Stimulated activated CD8-positive, alpha-beta memory T cell treated with anti-CD3 and anti-CD28 coated beads, Interleukin-15, amount 100 ng/mL, for 4 hours (primary cell): ENCODE results near the gene DEDD2.

Experiments used
- DNase-seq, 2 donors: peaks; one replicate each; pipeline ENCODE4 v3.0.0-alpha.2; 2020; ENCODE audit warnings: low read depth in 2 of 2

The DEDD2 gene

GRCh38 chr19:42228641-42229040 lies 11.2 kb upstream of the DEDD2 start:
- DNase-seq: no peak

DNA sequence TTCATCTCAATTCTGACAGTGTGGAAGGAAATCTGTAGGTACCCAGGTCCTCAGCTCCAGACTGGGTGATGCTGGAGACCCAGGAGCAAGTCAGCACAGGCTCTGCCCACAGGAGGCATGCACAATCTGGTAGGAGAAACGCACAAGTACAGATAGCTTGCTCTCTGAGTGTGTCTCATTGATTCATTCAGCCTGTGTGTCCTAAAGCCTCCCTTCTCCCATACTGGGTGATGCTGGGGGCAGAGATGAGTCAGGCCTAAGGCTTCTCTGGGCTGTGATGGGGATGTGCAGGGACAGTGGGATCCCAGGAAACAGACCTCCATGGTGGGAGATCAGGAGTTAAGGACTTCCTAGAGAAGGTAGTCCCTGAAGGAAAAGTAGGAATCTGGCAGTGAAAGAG lies 9.4 kb upstream of the DEDD2 start:
- DNase-seq: no peak

GRCh38 chr19:42225718-42226292 lies 8.3 kb upstream of the DEDD2 start:
- no peak for DNase-seq

DNA sequence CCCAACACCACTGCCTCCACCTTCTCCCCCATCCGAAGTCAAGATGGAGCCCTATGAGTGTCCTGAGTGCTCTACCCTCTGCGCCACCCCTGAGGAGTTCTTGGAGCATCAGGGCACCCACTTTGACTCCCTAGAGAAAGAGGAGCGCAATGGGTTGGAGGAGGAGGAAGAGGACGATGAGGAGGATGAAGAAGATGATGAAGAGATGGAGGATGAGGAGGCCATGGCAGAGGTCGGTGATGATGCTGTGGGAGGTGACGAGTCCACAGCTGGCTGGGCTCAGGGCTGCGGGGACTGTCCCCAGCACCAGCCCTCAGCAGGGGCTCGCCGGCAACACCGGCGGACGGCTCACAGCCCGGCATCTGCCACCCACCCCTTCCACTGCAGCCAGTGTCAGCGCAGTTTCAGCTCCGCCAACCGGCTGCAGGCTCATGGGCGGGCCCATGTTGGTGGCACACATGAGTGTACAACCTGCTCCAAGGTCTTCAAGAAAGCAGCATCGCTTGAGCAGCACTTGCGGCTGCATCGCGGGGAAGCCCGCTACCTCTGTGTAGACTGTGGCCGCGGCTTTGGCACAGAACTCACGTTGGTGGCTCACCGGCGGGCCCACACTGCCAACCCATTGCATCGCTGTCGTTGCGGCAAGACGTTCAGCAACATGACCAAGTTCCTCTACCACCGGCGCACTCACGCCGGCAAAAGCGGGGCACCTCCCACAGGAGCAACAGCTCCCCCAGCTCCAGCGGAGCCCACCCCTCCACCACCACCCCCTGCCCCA lies 7.7 kb upstream of the DEDD2 start:
- no peak for DNase-seq

DNA sequence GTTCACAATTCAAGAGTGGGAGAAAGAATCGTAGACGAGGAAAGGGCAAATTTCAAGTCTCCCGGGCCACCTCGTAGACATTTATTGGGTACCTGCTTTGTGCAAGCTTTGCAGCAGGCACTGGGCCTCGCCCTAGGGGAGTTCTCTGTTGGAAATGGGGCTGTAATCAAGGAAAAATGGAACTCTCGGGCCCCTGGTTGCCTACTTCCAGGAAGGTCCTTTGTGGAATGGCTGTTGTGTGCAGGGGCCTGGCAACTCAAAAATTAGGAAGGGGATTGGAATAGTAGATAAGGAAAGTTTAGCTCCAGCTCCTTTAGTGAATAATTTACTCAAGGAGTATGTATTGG lies 3.2 kb upstream of the DEDD2 start:
- DNase-seq: no peak

- DNase-seq: peak; percentile 93 to 94
Observed at GRCh38 chr19:42219812-42220750, 2.6 kb upstream of the DEDD2 start, which contains the start of gene ZNF526. Gene ZNF526, plus strand, starts transcription at chr19:42220312. Its CDS starts 4,092 bp downstream, at chr19:42224404.

DNA sequence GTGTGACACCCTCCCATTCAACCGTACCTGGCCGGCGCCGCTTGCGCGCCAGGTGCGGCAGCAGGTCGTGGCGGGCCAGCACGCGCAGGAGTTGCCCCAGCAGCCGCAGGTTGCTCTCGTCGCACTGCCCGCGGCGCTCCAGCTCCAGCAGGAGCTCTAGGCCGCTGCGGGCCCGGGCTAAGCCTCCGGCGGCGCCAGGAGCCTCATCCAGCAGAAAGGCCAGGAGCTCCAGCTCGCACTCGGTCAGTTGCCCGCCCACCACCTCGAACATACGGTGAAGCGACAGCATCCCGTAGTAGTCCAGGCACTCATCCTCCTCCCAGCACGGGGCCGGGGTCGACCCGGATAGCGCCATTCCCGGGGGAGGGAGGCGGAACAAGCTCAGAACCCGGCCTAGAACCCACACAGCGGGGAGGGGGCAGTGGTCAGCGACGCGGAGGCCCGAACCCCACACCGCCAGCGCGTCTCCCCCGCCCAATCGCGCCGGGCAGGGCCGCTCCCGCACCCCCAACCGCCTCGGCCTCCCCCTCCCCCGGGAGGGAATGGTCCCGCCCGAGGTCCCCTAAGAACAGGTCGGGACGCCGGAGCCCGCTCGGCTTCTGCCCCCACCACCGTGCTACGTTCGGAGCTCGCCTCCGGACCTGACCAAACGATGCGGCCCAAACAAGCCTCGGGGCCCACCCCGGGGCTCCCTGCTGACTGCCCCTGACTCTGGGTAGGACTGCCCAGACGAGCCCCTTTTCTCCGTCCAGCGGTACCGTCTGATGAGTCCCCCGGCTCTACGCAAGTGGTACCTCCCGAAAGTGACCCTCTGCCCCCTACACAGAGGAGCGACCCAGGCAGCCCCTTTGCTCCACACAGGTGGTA lies 591 bp downstream of the DEDD2 start:
- no peak for DNase-seq

DNA sequence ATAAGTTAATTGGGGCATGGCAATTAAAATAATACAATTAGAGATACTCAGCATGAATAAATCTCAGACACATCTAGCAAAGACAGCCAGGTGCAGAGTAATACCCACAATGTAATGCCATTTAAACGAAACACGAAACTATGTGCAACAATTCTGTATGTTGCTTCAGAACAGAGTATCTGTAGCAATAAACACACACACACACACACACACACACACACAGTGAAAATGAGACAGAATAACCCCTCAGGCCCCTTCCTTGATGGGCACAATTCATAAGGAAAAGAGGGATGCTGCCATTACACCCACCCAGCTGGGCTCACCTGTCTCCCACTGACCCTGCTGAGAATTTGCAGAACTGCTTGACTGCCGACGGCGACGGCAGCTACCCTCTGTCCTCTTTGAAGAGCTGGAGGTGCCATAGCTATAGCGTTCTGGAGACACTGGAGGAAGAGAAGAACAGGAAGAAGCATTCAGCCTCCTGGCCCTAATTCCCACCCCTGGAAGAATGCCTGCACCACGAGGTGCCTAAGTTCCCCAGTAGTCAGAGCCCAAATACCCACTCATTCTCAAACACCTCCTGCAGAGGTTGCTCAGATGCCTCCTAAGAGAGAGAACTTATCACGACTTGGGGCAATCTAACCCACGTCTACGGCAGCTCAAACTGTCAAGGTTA lies 2.5 kb downstream of the DEDD2 start:
- no peak for DNase-seq

DNA sequence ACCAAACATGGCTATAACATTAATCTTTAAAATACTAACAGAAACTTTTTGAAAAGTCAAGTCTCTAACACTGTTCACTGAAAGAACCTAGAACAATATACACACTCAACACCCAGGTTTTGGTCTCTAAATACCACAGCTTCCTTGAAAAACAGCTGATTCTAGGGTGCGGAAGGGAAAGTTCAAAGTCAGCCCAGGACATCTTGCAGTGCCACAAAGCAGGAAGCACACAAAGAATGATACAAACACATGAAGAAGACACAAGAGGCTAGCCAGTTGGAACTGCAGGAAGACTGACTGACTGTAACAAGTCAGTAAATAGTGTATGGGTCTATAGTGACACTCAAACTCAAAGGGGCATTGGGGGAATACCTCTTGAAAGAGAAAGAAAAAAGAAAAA lies 4.6 kb downstream of the DEDD2 start:
- DNase-seq: no peak

DNA sequence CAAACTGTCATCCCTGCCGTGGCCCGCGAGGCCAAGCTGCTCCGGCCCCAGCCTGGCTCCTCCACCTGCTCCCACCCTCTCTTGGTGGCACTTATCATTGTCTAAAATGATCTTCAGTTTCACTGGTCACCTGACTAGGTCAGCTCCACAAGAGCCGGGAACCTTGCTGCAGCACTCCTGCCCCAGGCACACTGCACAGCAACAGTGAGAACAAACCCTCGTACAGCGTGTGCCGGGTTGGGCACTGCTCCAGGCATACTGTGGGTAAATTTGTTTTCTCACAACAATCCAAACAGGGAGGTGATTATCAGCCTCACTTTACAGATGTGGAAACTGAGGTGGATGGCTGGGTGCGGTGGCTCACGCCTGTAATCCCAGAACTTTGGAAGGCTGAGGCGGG lies 8.9 kb downstream of the DEDD2 start:
- DNase-seq: no peak

GRCh38 chr19:42207767-42208271 lies 9.7 kb downstream of the DEDD2 start:
- no peak for DNase-seq

GRCh38 chr19:42206871-42207755 lies 10.4 kb downstream of the DEDD2 start:
- DNase-seq: no peak

GRCh38 chr19:42204664-42205063 lies 12.8 kb downstream of the DEDD2 start:
- DNase-seq: no peak

DNA sequence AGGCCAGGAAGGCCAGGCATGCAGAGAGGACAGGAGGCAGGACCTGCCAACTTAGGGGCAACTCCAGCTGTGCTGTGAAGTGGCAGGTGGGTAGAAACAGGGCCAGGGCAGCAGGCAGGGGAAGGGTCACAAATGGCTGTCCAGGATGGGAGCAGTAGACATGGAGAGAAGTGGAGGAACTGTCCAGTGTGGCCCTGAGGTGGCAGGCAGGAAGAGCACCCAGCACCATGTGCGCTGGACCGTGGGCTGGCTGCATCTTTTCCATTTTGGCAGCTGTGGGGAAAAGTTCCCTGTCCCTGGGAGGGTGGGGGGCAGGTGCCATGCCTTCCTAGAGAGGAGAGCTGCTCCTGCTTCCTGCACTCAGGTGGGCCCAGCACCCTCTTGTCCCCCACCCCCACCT lies 13.8 kb downstream of the DEDD2 start:
- no peak for DNase-seq

GRCh38 chr19:42202290-42202880 lies 15.1 kb downstream of the DEDD2 start:
- DNase-seq: no peak

GRCh38 chr19:42201489-42202289 lies 15.8 kb downstream of the DEDD2 start:
- no peak for DNase-seq

GRCh38 chr19:42200116-42200715 lies 17.3 kb downstream of the DEDD2 start:
- DNase-seq: no peak
